HepG2 (cell line): ENCODE measurements around the gene KRT13. TPM values are rescaled to one million over a fixed set of nuclear protein-coding genes. Genes with fewer than 3 reads are reported as not detected.
A peak's percentile ranks its signal among the peaks of the same experiment; 100 is the strongest.

Experiments
- ARID4A ChIP-seq: sonication (generic); formaldehyde crosslinking; IDR thresholded peaks from 2 replicates; pipeline ENCODE4 v1.5.0; 2020; ENCODE audit warnings: mild to moderate bottlenecking, missing genetic modification reagents, borderline replicate concordance
- ARNT ChIP-seq: fragments of 450-650 bp; IDR thresholded peaks from 2 replicates; pipeline ENCODE4 v1.6.1; 2017
- DNMT3B ChIP-seq: conservative IDR thresholded peaks from 2 replicates; pipeline ENCODE4 v1.6.1; 2016; ENCODE audit warnings: missing biosample characterization, control low read depth
- REST ChIP-seq, 2 experiments: IDR thresholded peaks; 2 replicates each; pipeline ENCODE4 v1.6.1; 2011 to 2012; ENCODE audit warnings: low read length in 2 of 2, borderline replicate concordance in 1 of 2, low read depth in 1 of 2, mild to moderate bottlenecking in 1 of 2, moderate library complexity in 1 of 2
- SIN3B ChIP-seq: fragments of 150-350 bp; IDR thresholded peaks from 2 replicates; pipeline ENCODE4 v1.6.1; 2014; ENCODE audit warnings: low read length
- SOX6 ChIP-seq, 2 experiments: fragments of 450-650 bp in 1 of 2; sonication (generic) in 1 of 2; formaldehyde crosslinking in 1 of 2; IDR thresholded peaks; 2 replicates each; pipeline versions ENCODE4 v1.4.0 to v1.6.1; 2017 to 2020; ENCODE audit warnings: antibody characterized with exemption in 1 of 2, mild to moderate bottlenecking in 1 of 2, missing genetic modification reagents in 1 of 2
- SRY ChIP-seq: sonication (generic); formaldehyde crosslinking; IDR thresholded peaks from 2 replicates; pipeline ENCODE4 v1.8.0; 2022; ENCODE audit warnings: mild to moderate bottlenecking, missing genetic modification reagents
- YEATS4 ChIP-seq: sonication (generic); formaldehyde crosslinking; IDR thresholded peaks from 2 replicates; pipeline ENCODE4 v1.4.0; 2020; ENCODE audit warnings: missing genetic modification reagents, borderline replicate concordance
- ZBTB43 ChIP-seq: sonication (generic); formaldehyde crosslinking; conservative IDR thresholded peaks from 2 replicates; pipeline ENCODE4 v1.4.0; 2020; ENCODE audit warnings: missing genetic modification reagents
- ZBTB46 ChIP-seq: sonication (generic); formaldehyde crosslinking; IDR thresholded peaks from 2 replicates; pipeline ENCODE4 v1.4.0; 2020; ENCODE audit warnings: mild to moderate bottlenecking, missing genetic modification reagents, borderline replicate concordance
- ZFP62 ChIP-seq: sonication (generic); formaldehyde crosslinking; IDR thresholded peaks from 2 replicates; pipeline ENCODE4 v1.4.0; 2020; ENCODE audit warnings: missing genetic modification reagents
- ZFP91 ChIP-seq: sonication (generic); formaldehyde crosslinking; IDR thresholded peaks from 2 replicates; pipeline ENCODE4 v1.9.0; 2022; ENCODE audit warnings: missing genetic modification reagents, mild to moderate bottlenecking, borderline replicate concordance
- ZNF432 ChIP-seq: sonication (generic); formaldehyde crosslinking; IDR thresholded peaks from 2 replicates; pipeline ENCODE4 v1.5.0; 2020; ENCODE audit warnings: missing genetic modification reagents, mild to moderate bottlenecking, borderline replicate concordance
- ZNF543 ChIP-seq: sonication (generic); formaldehyde crosslinking; IDR thresholded peaks from 2 replicates; pipeline ENCODE4 v1.4.0; 2020; ENCODE audit warnings: mild to moderate bottlenecking, missing genetic modification reagents
- ZNF672 ChIP-seq: sonication (generic); formaldehyde crosslinking; IDR thresholded peaks from 2 replicates; pipeline ENCODE4 v1.8.1; 2022; ENCODE audit warnings: missing genetic modification reagents
- ZNF761 ChIP-seq: sonication (generic); formaldehyde crosslinking; conservative IDR thresholded peaks from 2 replicates; pipeline ENCODE4 v1.4.0; 2020; ENCODE audit warnings: mild to moderate bottlenecking, missing genetic modification reagents
- polyA plus RNA-seq, 8 experiments: library from polyadenylated mRNA; depleted of rRNA in 3 of 8; stranded (reverse) in 7 of 8; unstranded in 1 of 8; fragments of >200 nt; fragmentation: Illumina TruSeq in 4 of 8; extraction: Trizol in 4 of 8; gene quantifications; 2 replicates each; pipeline versions ENCODE4 v1.2.1 to v1.2.3, GENCODE V29; 2011 to 2016; ENCODE audit warnings: low read depth in 4 of 8, missing spikeins in 1 of 8, mixed read lengths in 1 of 8; ENCODE audit not compliant: insufficient read depth in 1 of 8
- total RNA-seq, 5 experiments: library from RNA; depleted of rRNA; stranded (reverse); fragments of >200 nt; fragmentation: Illumina TruSeq; extraction: Trizol; gene quantifications; 2 replicates each; pipeline ENCODE4 v1.2.3, GENCODE V29; 2016; ENCODE audit warnings: low read depth in 1 of 5

Gene KRT13
- total and polyA plus RNA-seq, 2 of the 13 experiments (the other 11 are each of a cell fraction or from before 2014, with no cell fraction given): not detected

- TF ChIP-seq ZFP91 (CRISPR knock-in tag) (peak; percentile 40; the same call in 1 of the 2 replicates), ZNF672 (CRISPR knock-in tag) (no peak), ZNF432 (CRISPR knock-in tag) (no peak), SOX6 (IDR thresholded peaks at IDR 0.05) (no peak), SOX6 (CRISPR knock-in tag; IDR thresholded peaks at IDR 0.05) (no peak), REST (IDR thresholded peaks at IDR 0.05; ENCODE audit: borderline replicate concordance in 1 of 2, low read depth in 1 of 2, low read length in 2 of 2) (no peak), ARNT (no peak), ZBTB46 (no peak), SRY (0 out of 2 replicates have a peak, but pooled peaks have one; percentile 33), ARID4A (CRISPR knock-in tag) (no peak), ZNF543 (CRISPR knock-in tag) (no peak), ZFP62 (CRISPR knock-in tag) (no peak), YEATS4 (CRISPR knock-in tag) (no peak), SIN3B (no peak), ZNF761 (CRISPR knock-in tag) (no peak), ZBTB43 (no peak), DNMT3B (CRISPR knock-in tag) (no peak)
Observed at GRCh38 chr17:41486809-41487530, 18.4 kb downstream of the KRT13 start (continued).
